H9 (cell line): ENCODE results near the gene ZKSCAN2. TPM values are rescaled to one million over a fixed set of nuclear protein-coding genes. Genes with fewer than 3 reads are reported as not detected.

ENCODE experiments used
- DNase-seq: peaks from one replicate; pipeline ENCODE4 v3.0.0-alpha.2; 2017
- H2AFZ ChIP-seq: one replicate; pipeline ENCODE4 v1.6.1; 2013; ENCODE audit warnings: mild to moderate bottlenecking, low read length, control low read depth, moderate library complexity
- H2AK5ac ChIP-seq: 2 replicates; pipeline ENCODE4 v1.6.1; 2013; ENCODE audit warnings: low read length, control low read depth, mixed read lengths; ENCODE audit not compliant: insufficient read length
- H2BK120ac ChIP-seq: one replicate; pipeline ENCODE4 v1.6.1; 2013; ENCODE audit warnings: low read depth, mild to moderate bottlenecking, low read length, control low read depth, inconsistent platforms; ENCODE audit not compliant: poor library complexity, severe bottlenecking
- H2BK12ac ChIP-seq: 2 replicates; pipeline ENCODE4 v1.6.1; 2013; ENCODE audit warnings: low read length, control low read depth, mixed read lengths, low read depth; ENCODE audit not compliant: insufficient read length
- H2BK15ac ChIP-seq: 2 replicates; pipeline ENCODE4 v1.6.1; 2013; ENCODE audit warnings: low read depth, low read length, control low read depth
- H2BK20ac ChIP-seq: one replicate; pipeline ENCODE4 v1.6.1; 2013; ENCODE audit warnings: low read depth, mild to moderate bottlenecking, low read length, control low read depth, inconsistent platforms; ENCODE audit not compliant: poor library complexity, severe bottlenecking
- H2BK5ac ChIP-seq: 2 replicates; pipeline ENCODE4 v1.6.1; 2013; ENCODE audit warnings: low read length, control low read depth, mixed read lengths; ENCODE audit not compliant: insufficient read length
- H3K14ac ChIP-seq: 2 replicates; pipeline ENCODE4 v1.6.1; 2013; ENCODE audit warnings: low read length, control low read depth; ENCODE audit not compliant: insufficient read depth
- H3K18ac ChIP-seq: 2 replicates; pipeline ENCODE4 v1.6.1; 2013; ENCODE audit warnings: low read depth, mild to moderate bottlenecking, mixed read lengths, low read length, control low read depth; ENCODE audit not compliant: insufficient read length
- H3K23ac ChIP-seq: 2 replicates; pipeline ENCODE4 v1.6.1; 2013; ENCODE audit warnings: low read length, control low read depth, mixed read lengths, low read depth; ENCODE audit not compliant: insufficient read length
- H3K23me2 ChIP-seq: 2 replicates; pipeline ENCODE4 v1.6.1; 2013; ENCODE audit warnings: low read depth, mild to moderate bottlenecking, mixed read lengths, low read length, control low read depth; ENCODE audit not compliant: insufficient read length, poor library complexity, severe bottlenecking
- H3K27ac ChIP-seq: 2 replicates; pipeline ENCODE4 v1.5.1; 2013; ENCODE audit warnings: low read length, control low read depth, mixed read lengths, low read depth; ENCODE audit not compliant: insufficient read length
- H3K27me3 ChIP-seq: 2 replicates; pipeline ENCODE4 v1.6.1; 2013; ENCODE audit warnings: low read length, control low read depth, inconsistent platforms; ENCODE audit not compliant: insufficient read depth
- H3K4ac ChIP-seq: 2 replicates; pipeline ENCODE4 v1.6.1; 2013; ENCODE audit warnings: low read depth, mild to moderate bottlenecking, control low read depth, inconsistent platforms, low read length, moderate library complexity
- H3K4me1 ChIP-seq: 2 replicates; pipeline ENCODE4 v1.6.1; 2013; ENCODE audit warnings: low read length, control low read depth, inconsistent platforms; ENCODE audit not compliant: insufficient read depth
- H3K4me2 ChIP-seq: 2 replicates; pipeline ENCODE4 v1.6.1; 2013; ENCODE audit warnings: low read length, control low read depth, mixed read lengths; ENCODE audit not compliant: insufficient read length, insufficient read depth
- H3K56ac ChIP-seq: 2 replicates; pipeline ENCODE4 v1.6.1; 2013; ENCODE audit warnings: low read depth, mild to moderate bottlenecking, mixed read lengths, low read length, control low read depth; ENCODE audit not compliant: insufficient read length
- H3K79me1 ChIP-seq: 2 replicates; pipeline ENCODE4 v1.6.1; 2013; ENCODE audit warnings: low read depth, mild to moderate bottlenecking, moderate library complexity, low read length, control low read depth, inconsistent platforms; ENCODE audit not compliant: insufficient read depth, poor library complexity, severe bottlenecking
- H3K79me2 ChIP-seq: 2 replicates; pipeline ENCODE4 v1.6.1; 2013; ENCODE audit warnings: low read length, control low read depth, inconsistent platforms; ENCODE audit not compliant: insufficient read depth
- H3K9ac ChIP-seq: 2 replicates; pipeline ENCODE4 v1.6.1; 2013; ENCODE audit warnings: low read length, control low read depth, mixed read lengths; ENCODE audit not compliant: insufficient read length; ENCODE audit errors: extremely low read depth
- H3K9me3 ChIP-seq: one replicate; pipeline ENCODE4 v1.6.1; 2013; ENCODE audit warnings: low read depth, low read length, inconsistent platforms; ENCODE audit not compliant: control insufficient read depth
- H3T11ph ChIP-seq: one replicate; pipeline ENCODE4 v1.6.1; 2013; ENCODE audit warnings: mild to moderate bottlenecking, low read length, control low read depth, inconsistent platforms
- H4K20me1 ChIP-seq: one replicate; pipeline ENCODE4 v1.6.1; 2013; ENCODE audit not compliant: control insufficient read depth, insufficient read length, insufficient read depth
- H4K5ac ChIP-seq: 2 replicates; pipeline ENCODE4 v1.6.1; 2013; ENCODE audit warnings: low read depth, mild to moderate bottlenecking, mixed read lengths, low read length, control low read depth; ENCODE audit not compliant: insufficient read length
- H4K8ac ChIP-seq: replicated peaks from 2 replicates; pipeline ENCODE4 v1.6.1; 2013; ENCODE audit warnings: low read length, control low read depth, mixed read lengths, low read depth; ENCODE audit not compliant: insufficient read length
- H4K91ac ChIP-seq: 2 replicates; pipeline ENCODE4 v1.6.1; 2013; ENCODE audit warnings: low read depth, mild to moderate bottlenecking, moderate library complexity, mixed read lengths, low read length, control low read depth; ENCODE audit not compliant: insufficient read length
- H3K27ac Mint-ChIP-seq, 3 experiments: 2 replicates in 2 of 3; 3 replicates in 1 of 3; pipeline ENCODE4 v1.8.0; 2020 to 2021; ENCODE audit warnings: mixed read lengths in 3 of 3, mild to moderate bottlenecking in 1 of 3, moderate library complexity in 1 of 3
- H3K27me3 Mint-ChIP-seq: 2 replicates; pipeline ENCODE4 v1.8.0; 2021; ENCODE audit warnings: low read depth, mild to moderate bottlenecking, moderate library complexity, mixed read lengths
- H3K36me3 Mint-ChIP-seq, 3 experiments: 2 replicates in 2 of 3; 3 replicates in 1 of 3; pipeline ENCODE4 v1.8.0; 2020 to 2021; ENCODE audit warnings: low read depth in 3 of 3, mixed read lengths in 3 of 3; ENCODE audit not compliant: insufficient read depth in 1 of 3
- H3K4me1 Mint-ChIP-seq, 2 experiments: 2 replicates each; pipeline ENCODE4 v1.8.0; 2020; ENCODE audit warnings: mixed read lengths in 2 of 2
- H3K4me3 Mint-ChIP-seq, 2 experiments: 2 replicates in 1 of 2; 3 replicates in 1 of 2; pipeline ENCODE4 v1.8.0; 2020 to 2021; ENCODE audit warnings: mild to moderate bottlenecking in 2 of 2, mixed read lengths in 2 of 2, moderate library complexity in 1 of 2
- H3K9me3 Mint-ChIP-seq, 2 experiments: 2 replicates in 1 of 2; 3 replicates in 1 of 2; pipeline ENCODE4 v1.8.0; 2020; ENCODE audit warnings: mild to moderate bottlenecking in 2 of 2, mixed read lengths in 2 of 2, moderate library complexity in 1 of 2
- CTCF ChIP-seq: fragments of 200-600 bp; sonication (generic); conservative IDR thresholded peaks from 3 replicates; pipeline ENCODE4 v1.8.0; 2021; ENCODE audit warnings: antibody characterized with exemption, mild to moderate bottlenecking
- WGBS: extraction: QIAGEN DNeasy Blood & Tissue Kit; methylation state at CpG from one replicate; pipeline ENCODE4 v1.1.7; 2013; ENCODE audit warnings: missing lambda C conversion rate, low lambda C conversion rate, mixed read lengths; ENCODE audit not compliant: insufficient read length; ENCODE audit errors: extremely low coverage; 5-methylcytosine and 5-hydroxymethylcytosine counted together
- total RNA-seq: library from RNA; stranded (reverse); gene quantifications from 2 replicates; pipeline ENCODE4 v1.2.1, GENCODE V29; 2021

ZKSCAN2 gene
- total RNA-seq, 1 experiment from 2014 or later, result 16.5 TPM

- Histone ChIP-seq H3K27ac (no peak overlapping the region), H3T11ph (no peak overlapping the region), H2BK15ac (no peak overlapping the region), H2AFZ (no peak overlapping the region), H3K18ac (no peak overlapping the region), H3K9ac (no peak overlapping the region), H3K4ac (no peak overlapping the region), H4K91ac (no peak overlapping the region), H3K79me2 (no peaks in the 10 kb centered on the region), H3K4me2 (no peak overlapping the region), H2AK5ac (no peak overlapping the region), H4K8ac (no peak overlapping the region), H2BK5ac (no peak overlapping the region), H3K14ac (no peak overlapping the region), H3K27me3 (no peaks in the 10 kb centered on the region), H3K4me1 (no peaks in the 10 kb centered on the region), H3K9me3 (no peaks in the 10 kb centered on the region), H4K5ac (no peak overlapping the region), H4K20me1 (no peaks in the 10 kb centered on the region), H3K23ac (no peak overlapping the region), H2BK12ac (no peak overlapping the region), H3K23me2 (no peaks in the 10 kb centered on the region), H2BK120ac (no peak overlapping the region), H2BK20ac (no peak overlapping the region), H3K56ac (no peak overlapping the region), H3K79me1 (peaks cover 3% of the 10 kb centered on the region)
- Mint-ChIP-seq H3K36me3 (peaks cover 13 to 20% (median 13%) of the 10 kb centered on the region in 3 experiments; a peak in 6 of 7 replicates), H3K4me3 (no peak overlapping the region), H3K27ac (peak overlapping the region in 1 of 3 experiments; percentile 17; a peak in 1 of 7 replicates), H3K9me3 (no peaks in the 10 kb centered on the region), H3K4me1 (no peaks in the 10 kb centered on the region), H3K27me3 (no peaks in the 10 kb centered on the region)
- WGBS, result no CpG with 5 or more reads among the region's 6 CpGs
- no peak for TF ChIP-seq CTCF
- no peak for DNase-seq
Measured at GRCh38 chr16:25270577-25270976, 12.9 kb upstream of the ZKSCAN2 start.
